ENCODE measurements around the gene EIF2B4. TPM values are rescaled to one million over a fixed set of nuclear protein-coding genes. Genes with fewer than 3 reads are reported as not detected.

Gene EIF2B4
- total and polyA plus RNA-seq, 9 of the 15 experiments (the other 6 are each of a cell fraction or from before 2014, with no cell fraction given): 29.7 to 80.3 (median 58.9) TPM

DNA sequence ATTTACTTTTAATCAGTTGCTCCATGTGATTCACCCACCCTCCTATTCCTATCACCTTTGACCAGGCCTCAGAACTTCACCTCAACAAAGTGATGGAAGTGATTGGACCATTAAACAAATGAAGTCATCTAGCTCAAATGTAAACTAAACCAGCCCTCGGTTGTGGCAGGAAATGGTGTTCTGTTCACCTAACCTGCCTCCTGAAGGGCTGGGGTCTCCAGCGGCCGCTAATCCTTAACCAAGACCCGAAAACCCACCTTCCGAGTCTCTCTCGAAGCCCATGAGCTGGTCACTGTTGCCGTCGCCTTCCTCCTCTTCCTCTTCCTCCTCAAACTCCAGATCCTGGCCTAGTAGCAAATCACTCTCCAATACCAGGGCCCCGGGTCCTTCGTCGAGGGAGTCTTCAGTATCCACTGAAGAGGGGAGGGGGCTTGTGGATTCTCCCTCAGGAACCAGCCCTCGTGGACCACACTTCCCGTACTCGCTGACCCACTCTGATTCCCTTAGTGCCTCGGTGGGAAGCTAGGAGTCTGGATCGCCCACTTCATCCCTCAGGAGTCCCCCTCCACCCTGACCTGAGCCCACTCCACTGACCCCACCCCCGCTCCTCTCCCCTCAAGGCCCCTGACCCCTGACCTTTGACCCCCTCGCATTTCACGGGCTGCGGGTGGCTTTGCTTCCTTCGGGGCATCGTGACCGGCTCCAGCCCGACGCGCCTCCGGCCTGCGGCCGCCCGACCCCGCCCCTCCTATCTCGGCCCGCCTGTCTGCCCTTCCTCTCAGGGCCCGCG, 9.9 kb upstream of the EIF2B4 start (continued):
- TF ChIP-seq CCNT2 (IDR thresholded peaks at IDR 0.05; ENCODE audit: borderline replicate concordance, extremely low read depth, insufficient read length, low read depth, low read length) (no peak), HES1 (IDR thresholded peaks at IDR 0.05; ENCODE audit: low read depth) (no peak), YY1 (IDR thresholded peaks at IDR 0.05; ENCODE audit: borderline replicate concordance in 1 of 3, control insufficient read depth in 1 of 3, extremely low read depth in 1 of 3, insufficient read depth in 3 of 3, insufficient read length in 1 of 3, insufficient replicate concordance in 2 of 3, low read depth in 1 of 3, low read length in 2 of 3) (no peak), CBX5 (IDR thresholded peaks at IDR 0.05; ENCODE audit: borderline replicate concordance, low read depth) (no peak), ZNF224 (CRISPR knock-in tag; IDR thresholded peaks at IDR 0.05) (no peak), ZNF75A (CRISPR knock-in tag; IDR thresholded peaks at IDR 0.05) (no peak), NR1H2 (CRISPR knock-in tag; IDR thresholded peaks at IDR 0.05) (no peak), MCM7 (IDR thresholded peaks at IDR 0.05) (no peak), RUNX1 (IDR thresholded peaks at IDR 0.05; ENCODE audit: low read depth) (no peak), ZBTB17 (CRISPR knock-in tag; IDR thresholded peaks at IDR 0.05) (no peak), ZNF197 (CRISPR knock-in tag; IDR thresholded peaks at IDR 0.05; ENCODE audit: low read depth) (no peak), KAT7 (CRISPR knock-in tag; IDR thresholded peaks at IDR 0.05; ENCODE audit: borderline replicate concordance) (no peak), NFYB (IDR thresholded peaks at IDR 0.05; ENCODE audit: extremely low read depth, insufficient read length) (no peak), CREB1 (IDR thresholded peaks at IDR 0.05) (no peak), CREB1 (CRISPR knock-in tag; IDR thresholded peaks at IDR 0.05) (no peak), CBFA2T2 (conservative IDR thresholded peaks at IDR 0.05) (0 out of 2 replicates have a peak, but pooled peaks have one; percentile 17), SREBF1 (IDR thresholded peaks at IDR 0.05; ENCODE audit: borderline replicate concordance, low read depth, low read length) (no peak)
- TF ChIP-seq, protein P1, sequence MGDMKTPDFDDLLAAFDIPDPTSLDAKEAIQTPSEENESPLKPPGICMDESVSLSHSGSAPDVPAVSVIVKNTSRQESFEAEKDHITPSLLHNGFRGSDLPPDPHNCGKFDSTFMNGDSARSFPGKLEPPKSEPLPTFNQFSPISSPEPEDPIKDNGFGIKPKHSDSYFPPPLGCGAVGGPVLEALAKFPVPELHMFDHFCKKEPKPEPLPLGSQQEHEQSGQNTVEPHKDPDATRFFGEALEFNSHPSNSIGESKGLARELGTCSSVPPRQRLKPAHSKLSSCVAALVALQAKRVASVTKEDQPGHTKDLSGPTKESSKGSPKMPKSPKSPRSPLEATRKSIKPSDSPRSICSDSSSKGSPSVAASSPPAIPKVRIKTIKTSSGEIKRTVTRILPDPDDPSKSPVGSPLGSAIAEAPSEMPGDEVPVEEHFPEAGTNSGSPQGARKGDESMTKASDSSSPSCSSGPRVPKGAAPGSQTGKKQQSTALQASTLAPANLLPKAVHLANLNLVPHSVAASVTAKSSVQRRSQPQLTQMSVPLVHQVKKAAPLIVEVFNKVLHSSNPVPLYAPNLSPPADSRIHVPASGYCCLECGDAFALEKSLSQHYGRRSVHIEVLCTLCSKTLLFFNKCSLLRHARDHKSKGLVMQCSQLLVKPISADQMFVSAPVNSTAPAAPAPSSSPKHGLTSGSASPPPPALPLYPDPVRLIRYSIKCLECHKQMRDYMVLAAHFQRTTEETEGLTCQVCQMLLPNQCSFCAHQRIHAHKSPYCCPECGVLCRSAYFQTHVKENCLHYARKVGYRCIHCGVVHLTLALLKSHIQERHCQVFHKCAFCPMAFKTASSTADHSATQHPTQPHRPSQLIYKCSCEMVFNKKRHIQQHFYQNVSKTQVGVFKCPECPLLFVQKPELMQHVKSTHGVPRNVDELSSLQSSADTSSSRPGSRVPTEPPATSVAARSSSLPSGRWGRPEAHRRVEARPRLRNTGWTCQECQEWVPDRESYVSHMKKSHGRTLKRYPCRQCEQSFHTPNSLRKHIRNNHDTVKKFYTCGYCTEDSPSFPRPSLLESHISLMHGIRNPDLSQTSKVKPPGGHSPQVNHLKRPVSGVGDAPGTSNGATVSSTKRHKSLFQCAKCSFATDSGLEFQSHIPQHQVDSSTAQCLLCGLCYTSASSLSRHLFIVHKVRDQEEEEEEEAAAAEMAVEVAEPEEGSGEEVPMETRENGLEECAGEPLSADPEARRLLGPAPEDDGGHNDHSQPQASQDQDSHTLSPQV (IDR thresholded peaks at IDR 0.05): no peak
- TF ChIP-seq, protein P2, sequence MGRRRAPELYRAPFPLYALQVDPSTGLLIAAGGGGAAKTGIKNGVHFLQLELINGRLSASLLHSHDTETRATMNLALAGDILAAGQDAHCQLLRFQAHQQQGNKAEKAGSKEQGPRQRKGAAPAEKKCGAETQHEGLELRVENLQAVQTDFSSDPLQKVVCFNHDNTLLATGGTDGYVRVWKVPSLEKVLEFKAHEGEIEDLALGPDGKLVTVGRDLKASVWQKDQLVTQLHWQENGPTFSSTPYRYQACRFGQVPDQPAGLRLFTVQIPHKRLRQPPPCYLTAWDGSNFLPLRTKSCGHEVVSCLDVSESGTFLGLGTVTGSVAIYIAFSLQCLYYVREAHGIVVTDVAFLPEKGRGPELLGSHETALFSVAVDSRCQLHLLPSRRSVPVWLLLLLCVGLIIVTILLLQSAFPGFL (CRISPR knock-in tag; IDR thresholded peaks at IDR 0.05): no peak
- TF ChIP-seq, protein P3, sequence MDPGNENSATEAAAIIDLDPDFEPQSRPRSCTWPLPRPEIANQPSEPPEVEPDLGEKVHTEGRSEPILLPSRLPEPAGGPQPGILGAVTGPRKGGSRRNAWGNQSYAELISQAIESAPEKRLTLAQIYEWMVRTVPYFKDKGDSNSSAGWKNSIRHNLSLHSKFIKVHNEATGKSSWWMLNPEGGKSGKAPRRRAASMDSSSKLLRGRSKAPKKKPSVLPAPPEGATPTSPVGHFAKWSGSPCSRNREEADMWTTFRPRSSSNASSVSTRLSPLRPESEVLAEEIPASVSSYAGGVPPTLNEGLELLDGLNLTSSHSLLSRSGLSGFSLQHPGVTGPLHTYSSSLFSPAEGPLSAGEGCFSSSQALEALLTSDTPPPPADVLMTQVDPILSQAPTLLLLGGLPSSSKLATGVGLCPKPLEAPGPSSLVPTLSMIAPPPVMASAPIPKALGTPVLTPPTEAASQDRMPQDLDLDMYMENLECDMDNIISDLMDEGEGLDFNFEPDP (CRISPR knock-in tag; IDR thresholded peaks at IDR 0.05): no peak

Data from K562 (cell line).